H1 (cell line): ENCODE measurements around the gene C7orf57. TPM values are rescaled to one million over a fixed set of nuclear protein-coding genes. Genes with fewer than 3 reads are reported as not detected.

ENCODE experiments used
- CTCF ChIA-PET: fragments of 300-600 bp; sonication (Branson Sonifier 250); formaldehyde crosslinking; loops from one replicate; lab custom pipeline; 2021; ENCODE audit not compliant: partially characterized antibody; lab: Charles Lee
- POLR2A ChIA-PET: fragments of 300-600 bp; sonication (Branson Sonifier 250); formaldehyde crosslinking; loops from one replicate; lab custom pipeline; 2021; ENCODE audit warnings: inconsistent platforms; ENCODE audit not compliant: partially characterized antibody; lab: Charles Lee
- DNase-seq, 2 experiments: peaks; one replicate each; pipeline versions ENCODE4 v3.0.0 to v3.0.0-alpha.2; 2010 to 2022; ENCODE audit warnings: low spot score in 2 of 2, low read depth in 1 of 2, mixed read lengths in 1 of 2
- FAIRE-seq: peaks from 2 replicates; lab custom pipeline; 2011; peaks lifted over from hg19 to GRCh38; lab: Jason Lieb, UNC
- H2AFZ ChIP-seq: 2 replicates; pipeline ENCODE4 v1.8.1; 2012; ENCODE audit warnings: low read length, inconsistent platforms
- H2AK5ac ChIP-seq: 2 replicates; pipeline ENCODE4 v1.6.1; 2013; ENCODE audit warnings: low read depth, low read length
- H2BK120ac ChIP-seq: replicated peaks from 2 replicates; pipeline ENCODE3; 2013; ENCODE audit warnings: low read depth, low read length, inconsistent platforms
- H2BK12ac ChIP-seq: 2 replicates; pipeline ENCODE4 v1.6.1; 2013; ENCODE audit warnings: low read depth, low read length
- H2BK15ac ChIP-seq: 2 replicates; pipeline ENCODE4 v1.6.1; 2013; ENCODE audit warnings: low read length
- H2BK20ac ChIP-seq: 2 replicates; pipeline ENCODE4 v1.6.1; 2013; ENCODE audit warnings: low read length
- H2BK5ac ChIP-seq: 2 replicates; pipeline ENCODE4 v1.6.1; 2013; ENCODE audit warnings: low read depth, low read length
- H3K14ac ChIP-seq: 2 replicates; pipeline ENCODE4 v1.6.1; 2013; ENCODE audit warnings: inconsistent platforms; ENCODE audit not compliant: insufficient read length
- H3K18ac ChIP-seq: 2 replicates; pipeline ENCODE4 v1.6.1; 2013; ENCODE audit warnings: low read length; ENCODE audit errors: extremely low read depth
- H3K23ac ChIP-seq: 2 replicates; pipeline ENCODE4 v1.6.1; 2013; ENCODE audit warnings: inconsistent platforms; ENCODE audit not compliant: insufficient read length
- H3K23me2 ChIP-seq: 2 replicates; pipeline ENCODE4 v1.6.1; 2013; ENCODE audit warnings: low read depth, low read length
- H3K27ac ChIP-seq: 2 replicates; pipeline ENCODE4 v1.6.1; 2011; ENCODE audit warnings: low read depth, low read length, inconsistent platforms
- H3K27me3 ChIP-seq, 4 experiments: replicated peaks in 1 of 4; 1 replicate in 1 of 4; 2 replicates in 3 of 4; pipeline versions ENCODE4 v1.6.1 to v1.8.1; 2011 to 2013; ENCODE audit warnings: low read length in 3 of 4, mild to moderate bottlenecking in 3 of 4, inconsistent platforms in 2 of 4, mixed read lengths in 2 of 4, moderate library complexity in 1 of 4; ENCODE audit not compliant: control insufficient read depth in 3 of 4, insufficient read depth in 3 of 4; ENCODE audit errors: extremely low read depth in 1 of 4
- H3K36me3 ChIP-seq, 4 experiments: 2 replicates each; pipeline versions ENCODE4 v1.6.1 to v1.8.1; 2011 to 2013; ENCODE audit warnings: mild to moderate bottlenecking in 4 of 4, low read length in 3 of 4, moderate library complexity in 2 of 4, control low read depth in 1 of 4, inconsistent platforms in 1 of 4; ENCODE audit not compliant: insufficient read depth in 4 of 4, control insufficient read depth in 2 of 4
- H3K4ac ChIP-seq: replicated peaks from 2 replicates; pipeline ENCODE3; 2013; ENCODE audit warnings: low read length, low read depth, mixed read lengths, inconsistent platforms; ENCODE audit not compliant: insufficient read length
- H3K4me1 ChIP-seq, 4 experiments: replicated peaks in 1 of 4; 1 replicate in 1 of 4; 2 replicates in 3 of 4; pipeline versions ENCODE4 v1.6.1 to v1.8.1; 2011 to 2013; ENCODE audit warnings: low read length in 3 of 4, inconsistent platforms in 2 of 4, mixed read lengths in 1 of 4; ENCODE audit not compliant: insufficient read depth in 4 of 4, control insufficient read depth in 3 of 4
- H3K4me2 ChIP-seq, 2 experiments: 2 replicates each; pipeline versions ENCODE4 v1.6.1 to v1.8.1; 2011 to 2013; ENCODE audit warnings: low read depth in 2 of 2, low read length in 2 of 2, control low read depth in 1 of 2, inconsistent platforms in 1 of 2, mild to moderate bottlenecking in 1 of 2; ENCODE audit not compliant: insufficient read depth in 1 of 2
- H3K4me3 ChIP-seq, 4 experiments: fragments of 200-600, 300-600 bp in 1 of 4; sonication (generic), shearing (Covaris generic), sonication (Bioruptor Twin) in 1 of 4; 2 replicates each; pipeline versions ENCODE4 v1.5.1 to v1.8.1; 2011 to 2016; ENCODE audit warnings: low read length in 4 of 4, low read depth in 3 of 4, control low read depth in 2 of 4, inconsistent platforms in 2 of 4, mild to moderate bottlenecking in 2 of 4, mixed read lengths in 1 of 4, moderate library complexity in 1 of 4; ENCODE audit not compliant: insufficient read depth in 2 of 4; ENCODE audit errors: extremely low read depth in 1 of 4
- H3K56ac ChIP-seq: replicated peaks from 2 replicates; pipeline ENCODE3; 2013; ENCODE audit warnings: low read depth, mild to moderate bottlenecking, mixed read lengths, low read length, inconsistent platforms; ENCODE audit not compliant: insufficient read length
- H3K79me1 ChIP-seq: 2 replicates; pipeline ENCODE4 v1.6.1; 2013; ENCODE audit warnings: low read depth, low read length, control low read depth
- H3K79me2 ChIP-seq, 2 experiments: 2 replicates each; pipeline versions ENCODE4 v1.6.1 to v1.8.1; 2012 to 2013; ENCODE audit warnings: low read length in 2 of 2, mild to moderate bottlenecking in 2 of 2, inconsistent platforms in 1 of 2; ENCODE audit not compliant: insufficient read depth in 2 of 2, control insufficient read depth in 1 of 2
- H3K9ac ChIP-seq, 4 experiments: replicated peaks in 1 of 4; 1 replicate in 1 of 4; 2 replicates in 3 of 4; pipeline versions ENCODE4 v1.6.1 to v1.8.1; 2011 to 2013; ENCODE audit warnings: low read depth in 3 of 4, low read length in 3 of 4, control low read depth in 2 of 4, mild to moderate bottlenecking in 2 of 4, moderate library complexity in 2 of 4, inconsistent platforms in 1 of 4; ENCODE audit errors: extremely low read depth in 1 of 4
- H3K9me3 ChIP-seq, 2 experiments: 2 replicates each; pipeline versions ENCODE4 v1.6.1 to v1.8.1; 2012 to 2013; ENCODE audit warnings: mild to moderate bottlenecking in 2 of 2, moderate library complexity in 2 of 2, control low read depth in 1 of 2, inconsistent platforms in 1 of 2, low read depth in 1 of 2, low read length in 1 of 2, mixed read lengths in 1 of 2; ENCODE audit not compliant: insufficient read depth in 2 of 2
- H4K20me1 ChIP-seq, 2 experiments: replicated peaks in 1 of 2; 2 replicates each; pipeline versions ENCODE3 to v1.8.1; 2011 to 2013; ENCODE audit warnings: inconsistent platforms in 2 of 2, low read length in 2 of 2, mild to moderate bottlenecking in 1 of 2; ENCODE audit not compliant: insufficient read depth in 2 of 2, control insufficient read depth in 1 of 2
- H4K5ac ChIP-seq: 2 replicates; pipeline ENCODE4 v1.6.1; 2013; ENCODE audit warnings: low read length, low read depth, mixed read lengths, inconsistent platforms; ENCODE audit not compliant: insufficient read length
- H4K8ac ChIP-seq: 2 replicates; pipeline ENCODE4 v1.8.0; 2013; ENCODE audit warnings: mild to moderate bottlenecking, moderate library complexity, low read length, inconsistent platforms; ENCODE audit not compliant: insufficient read depth; ENCODE audit errors: extremely low read depth
- H4K91ac ChIP-seq: replicated peaks from 2 replicates; pipeline ENCODE3; 2013; ENCODE audit warnings: low read length, mixed read lengths, inconsistent platforms; ENCODE audit not compliant: insufficient read length
- ASH2L ChIP-seq: fragments of 200-600, 300-600 bp; sonication (generic); IDR thresholded peaks from one replicate; pipeline ENCODE4 v1.7.1; 2017; ENCODE audit warnings: low read length
- BCL11A ChIP-seq, 2 experiments: IDR thresholded peaks; one replicate each; pipeline ENCODE4 v1.6.1; 2011; ENCODE audit warnings: low read depth in 2 of 2, low read length in 2 of 2, mild to moderate bottlenecking in 2 of 2
- EGR1 ChIP-seq: IDR thresholded peaks from 2 replicates; pipeline ENCODE4 v1.6.1; 2011; ENCODE audit warnings: low read depth, low read length, borderline replicate concordance
- GTF2F1 ChIP-seq: IDR thresholded peaks from 2 replicates; pipeline ENCODE4 v1.6.1; 2012; ENCODE audit warnings: low read depth, low read length, improper control_type of control experiment, borderline replicate concordance
- KDM4A ChIP-seq: IDR thresholded peaks from one replicate; pipeline ENCODE4 v1.7.1; 2012; ENCODE audit warnings: low read depth, mild to moderate bottlenecking, moderate library complexity, low read length, inconsistent platforms; ENCODE audit not compliant: severe bottlenecking
- RXRA ChIP-seq: IDR thresholded peaks from 2 replicates; pipeline ENCODE4 v1.6.1; 2011; ENCODE audit warnings: low read depth, mild to moderate bottlenecking, low read length, moderate library complexity; ENCODE audit not compliant: insufficient read depth
- SIX5 ChIP-seq: IDR thresholded peaks from 2 replicates; pipeline ENCODE4 v1.6.1; 2011; ENCODE audit warnings: mild to moderate bottlenecking, low read depth, low read length
- WGBS, 2 experiments: shearing (Covaris generic) in 1 of 2; methylation state at CpG; one replicate each; pipeline versions ENCODE4 v1.1.6 to v1.1.7; 2013 to 2015; ENCODE audit warnings: low lambda C conversion rate in 2 of 2, mixed read lengths in 2 of 2, inconsistent platforms in 1 of 2, low coverage in 1 of 2, missing lambda C conversion rate in 1 of 2; ENCODE audit not compliant: insufficient replicate concordance in 2 of 2, insufficient coverage in 1 of 2, insufficient read length in 1 of 2; ENCODE audit errors: extremely low coverage in 1 of 2, missing lambda C conversion rate in 1 of 2; 5-methylcytosine and 5-hydroxymethylcytosine counted together
- polyA plus RNA-seq, 7 experiments: library from polyadenylated mRNA; depleted of rRNA in 3 of 7; stranded (reverse) in 5 of 7; unstranded in 2 of 7; fragments of >200 nt in 5 of 7; fragments of 200-250 nt in 2 of 7; gene quantifications; 1 replicate in 5 of 7; 2 replicates in 1 of 7; 4 replicates in 1 of 7; pipeline versions ENCODE4 v1.2.1 to v1.2.3, GENCODE V29; 2011 to 2013; ENCODE audit warnings: missing spikeins in 2 of 7, mixed read lengths in 2 of 7
- total RNA-seq: library from RNA; stranded (reverse); fragmentation: NEBNext Ultra II Directional; extraction: Animal tissue kit (Norgen Biotek cat#: 25700); gene quantifications from 2 replicates; pipeline ENCODE4 v1.2.1, GENCODE V29; 2021

C7orf57 gene
- total and polyA plus RNA-seq, 2 of the 8 experiments (the other 6 are each of a cell fraction or from before 2014, with no cell fraction given) = 0.08 to 0.56 TPM

- no peaks in the 10 kb centered on the region for H3K79me2 ChIP-seq
- H3K79me1 ChIP-seq = no peaks in the 10 kb centered on the region
- H2AFZ ChIP-seq = no peak overlapping the region
- no peaks in the 10 kb centered on the region for H3K9me3 ChIP-seq
- H3K27me3 ChIP-seq = peaks cover 6 to 12% (median 11%) of the 10 kb centered on the region in 4 experiments
- H3K23me2 ChIP-seq = peaks cover 8% of the 10 kb centered on the region
- peak overlapping the region; percentile 77; the same call in 1 of the 2 replicates for H2BK12ac ChIP-seq
- no peaks in the 10 kb centered on the region for H4K20me1 ChIP-seq
- WGBS, 2 experiments = 90% methylated on average over 17 of the region's 18 CpGs; no CpG with 5 or more reads in 1 of the 2 experiments
- H3K36me3 ChIP-seq = no peaks in the 10 kb centered on the region
- H3K27ac ChIP-seq = no peak overlapping the region
- H4K91ac ChIP-seq = peak overlapping the region; percentile 68
- H4K5ac ChIP-seq = no peak overlapping the region
- peak overlapping the region; percentile 67; the same call in 1 of the 2 replicates for H2BK20ac ChIP-seq
- no peak overlapping the region for H3K4me3 ChIP-seq
- H2BK120ac ChIP-seq = no peak overlapping the region
- FAIRE-seq = no peak
- DNase-seq = no peak
- H3K4ac ChIP-seq = no peak overlapping the region
- H3K9ac ChIP-seq = no peak overlapping the region
- CTCF ChIA-PET = interaction anchor here (0.7 to 2.5 kb wide), 3 partner anchors 26 to 61 kb away, joined by 3 to 6 read pairs (median 3); no protein-coding TSS in a partner anchor
- H2BK5ac ChIP-seq = peak overlapping the region; percentile 8; the same call in 1 of the 2 replicates
- H3K23ac ChIP-seq = no peak overlapping the region
- H3K18ac ChIP-seq = peak overlapping the region; percentile 36; the same call in 1 of the 2 replicates
- no peak overlapping the region; the same call in 1 of the 2 replicates for H2AK5ac ChIP-seq
- no peak overlapping the region for H3K14ac ChIP-seq
- H3K4me1 ChIP-seq = peaks cover 6 to 28% (median 13%) of the 10 kb centered on the region in 4 experiments
- TF ChIP-seq ASH2L (no peak), SIX5 (no peak), BCL11A (IDR thresholded peaks at IDR 0.05; ENCODE audit: low read depth in 2 of 2, low read length in 2 of 2) (no peak), EGR1 (no peak), GTF2F1 (no peak), RXRA (no peak), KDM4A (no peak)
- no peak overlapping the region for H2BK15ac ChIP-seq
- POLR2A ChIA-PET = interaction anchor here (0.7 to 2.6 kb wide), 3 partner anchors 48 to 51 kb away, joined by 3 to 14 read pairs (median 3); partner anchors contain the start of gene UPP1
- H4K8ac ChIP-seq = no peak overlapping the region
- no peak overlapping the region for H3K56ac ChIP-seq
- H3K4me2 ChIP-seq = peak overlapping the region in 1 of 2 experiments; percentile 45; a peak in 1 of 4 replicates
Observed at GRCh38 chr7:48040944-48041652, 5.8 kb downstream of the C7orf57 start.
